ENCODE measurements around the gene DCANP1. TPM values are rescaled to one million over a fixed set of nuclear protein-coding genes. Genes with fewer than 3 reads are reported as not detected.

Gene DCANP1
- total and polyA plus RNA-seq, 2 experiments from 2014 or later, result not detected

- H3K4me1 ChIP-seq (ENCODE audit: insufficient read depth), result no peaks in the 10 kb centered on the region
- no peak overlapping the region for H3K4me3 ChIP-seq
- H3K36me3 ChIP-seq (replicated peaks; ENCODE audit: insufficient read depth, low read depth), result no peaks in the 10 kb centered on the region
- H3K27me3 ChIP-seq, result no peaks in the 10 kb centered on the region
- TF ChIP-seq, protein P1, sequence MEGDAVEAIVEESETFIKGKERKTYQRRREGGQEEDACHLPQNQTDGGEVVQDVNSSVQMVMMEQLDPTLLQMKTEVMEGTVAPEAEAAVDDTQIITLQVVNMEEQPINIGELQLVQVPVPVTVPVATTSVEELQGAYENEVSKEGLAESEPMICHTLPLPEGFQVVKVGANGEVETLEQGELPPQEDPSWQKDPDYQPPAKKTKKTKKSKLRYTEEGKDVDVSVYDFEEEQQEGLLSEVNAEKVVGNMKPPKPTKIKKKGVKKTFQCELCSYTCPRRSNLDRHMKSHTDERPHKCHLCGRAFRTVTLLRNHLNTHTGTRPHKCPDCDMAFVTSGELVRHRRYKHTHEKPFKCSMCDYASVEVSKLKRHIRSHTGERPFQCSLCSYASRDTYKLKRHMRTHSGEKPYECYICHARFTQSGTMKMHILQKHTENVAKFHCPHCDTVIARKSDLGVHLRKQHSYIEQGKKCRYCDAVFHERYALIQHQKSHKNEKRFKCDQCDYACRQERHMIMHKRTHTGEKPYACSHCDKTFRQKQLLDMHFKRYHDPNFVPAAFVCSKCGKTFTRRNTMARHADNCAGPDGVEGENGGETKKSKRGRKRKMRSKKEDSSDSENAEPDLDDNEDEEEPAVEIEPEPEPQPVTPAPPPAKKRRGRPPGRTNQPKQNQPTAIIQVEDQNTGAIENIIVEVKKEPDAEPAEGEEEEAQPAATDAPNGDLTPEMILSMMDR (IDR thresholded peaks at IDR 0.05; ENCODE audit: poor library complexity), result no peak
- TF ChIP-seq EZH2 (IDR thresholded peaks at IDR 0.05; ENCODE audit: borderline replicate concordance), result no peak
- TF ChIP-seq EZH2phosphoT487 (IDR thresholded peaks at IDR 0.05; ENCODE audit: low read depth, severe bottlenecking, unreplicated experiment), result no peak
- no peak overlapping the region for H3K4me2 ChIP-seq
- no peaks in the 10 kb centered on the region for H3K9me3 ChIP-seq (ENCODE audit: low read depth)
- DNase-seq (ENCODE audit: low spot score), result no peak
- 100% methylated on average over 3 of the region's 3 CpGs for WGBS (ENCODE audit: low lambda C conversion rate, missing lambda C conversion rate)
- H4K20me1 ChIP-seq (ENCODE audit: insufficient read depth, poor library complexity, severe bottlenecking), result no peaks in the 10 kb centered on the region
- H3K79me2 ChIP-seq, result no peaks in the 10 kb centered on the region
- H2AFZ ChIP-seq, result no peak overlapping the region
- H3K27ac ChIP-seq, result no peak overlapping the region
- H3K9me2 ChIP-seq (replicated peaks; ENCODE audit: insufficient read depth), result no peaks in the 10 kb centered on the region
Measured at GRCh38 chr5:135454946-135455345, 7.8 kb upstream of the DCANP1 start.

DNA sequence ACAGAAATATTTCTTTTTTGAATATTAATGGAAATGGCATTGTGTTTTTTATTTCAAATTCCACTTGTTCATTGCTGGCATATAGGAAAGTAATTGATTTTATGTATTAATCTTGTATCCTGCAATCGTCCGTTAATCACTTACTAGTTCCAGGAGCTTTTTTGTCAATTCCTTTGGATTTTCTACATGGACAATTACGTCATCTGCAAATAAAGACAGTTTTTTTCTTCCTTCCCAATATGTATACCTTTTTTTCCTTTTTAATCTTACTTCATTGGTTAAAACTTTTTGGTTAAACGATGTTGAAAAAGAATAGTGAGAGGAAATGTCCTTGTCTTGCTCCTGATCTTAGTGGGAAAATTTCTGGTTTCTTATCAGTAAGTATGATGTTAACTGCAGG, 6.5 kb upstream of the DCANP1 start:
- no peaks in the 10 kb centered on the region for H3K4me1 ChIP-seq (ENCODE audit: insufficient read depth)
- no peaks in the 10 kb centered on the region for H3K9me2 ChIP-seq (replicated peaks; ENCODE audit: insufficient read depth)
- no peak overlapping the region for H3K4me2 ChIP-seq
- H2AFZ ChIP-seq, result no peak overlapping the region
- H3K79me2 ChIP-seq, result no peaks in the 10 kb centered on the region
- no peaks in the 10 kb centered on the region for H3K27me3 ChIP-seq
- H3K9me3 ChIP-seq (ENCODE audit: low read depth), result no peaks in the 10 kb centered on the region
- no peak for DNase-seq (ENCODE audit: low spot score)
- 70% methylated on average over 4 of the region's 4 CpGs for WGBS (ENCODE audit: low lambda C conversion rate, missing lambda C conversion rate)
- no peaks in the 10 kb centered on the region for H4K20me1 ChIP-seq (ENCODE audit: insufficient read depth, poor library complexity, severe bottlenecking)
- no peak overlapping the region for H3K27ac ChIP-seq
- TF ChIP-seq EZH2phosphoT487 (IDR thresholded peaks at IDR 0.05; ENCODE audit: low read depth, severe bottlenecking, unreplicated experiment) (no peak), EZH2 (IDR thresholded peaks at IDR 0.05; ENCODE audit: borderline replicate concordance) (no peak)
- TF ChIP-seq, protein P1 (IDR thresholded peaks at IDR 0.05; ENCODE audit: poor library complexity), result no peak
- H3K4me3 ChIP-seq, result no peak overlapping the region
- H3K36me3 ChIP-seq (replicated peaks; ENCODE audit: insufficient read depth, low read depth), result no peaks in the 10 kb centered on the region

DNA sequence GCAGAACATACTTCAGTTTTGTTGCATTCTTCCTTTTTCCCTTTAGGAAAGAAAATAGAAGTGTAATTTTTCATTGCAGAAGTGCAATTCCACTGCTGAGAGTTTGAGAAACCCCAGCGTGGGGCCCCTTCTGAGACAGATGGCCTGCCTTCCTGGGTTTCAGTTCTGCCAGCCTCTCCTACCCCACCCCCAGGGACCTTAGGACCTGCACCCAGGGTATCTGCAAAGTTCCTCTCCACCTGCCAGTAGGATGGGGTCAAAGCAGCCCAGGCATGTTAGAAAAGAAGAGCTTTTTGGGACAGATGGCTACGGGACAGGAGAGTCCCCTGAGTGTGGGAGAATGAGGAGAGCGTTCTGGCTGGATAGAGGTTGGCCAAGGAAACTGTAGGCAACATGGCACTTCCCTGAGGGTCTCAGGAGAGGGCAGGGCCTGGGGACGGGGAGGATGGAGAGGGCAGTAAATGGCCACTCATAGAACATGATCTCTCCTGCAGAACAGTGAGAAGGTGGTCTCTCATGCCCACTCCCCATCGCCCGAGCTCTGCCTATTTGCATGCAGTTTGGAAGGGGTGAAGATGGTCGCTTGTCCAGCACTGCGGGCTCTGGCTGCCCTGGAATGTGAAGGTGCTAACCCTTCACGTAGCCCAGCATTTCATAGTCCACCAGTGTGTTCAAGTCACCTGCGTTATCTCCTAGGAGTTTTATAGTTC, 5.3 kb upstream of the DCANP1 start, which contains the start of gene TIFAB:
Gene TIFAB (minus strand): TSS at position 31 of the 710 bp plus-strand sequence. CDS start 2,412 bp downstream, outside the sequence.
- Histone ChIP-seq H3K27ac (no peak within 1 kb of the TSS), H3K36me3 (replicated peaks; ENCODE audit: insufficient read depth, low read depth) (no peaks in the 10 kb centered on the region), H4K20me1 (ENCODE audit: insufficient read depth, poor library complexity, severe bottlenecking) (no peaks in the 10 kb centered on the region), H3K27me3 (no peaks in the 10 kb centered on the region), H3K79me2 (no peaks in the 10 kb centered on the region), H2AFZ (no peak within 1 kb of the TSS), H3K4me2 (no peak within 1 kb of the TSS), H3K4me1 (ENCODE audit: insufficient read depth) (no peaks in the 10 kb centered on the region), H3K9me2 (replicated peaks; ENCODE audit: insufficient read depth) (no peaks in the 10 kb centered on the region), H3K9me3 (ENCODE audit: low read depth) (no peaks in the 10 kb centered on the region), H3K4me3 (no peak within 1 kb of the TSS)
- 86% methylated on average over 10 of the region's 10 CpGs for WGBS (ENCODE audit: low lambda C conversion rate, missing lambda C conversion rate)
- TF ChIP-seq, protein P1 (IDR thresholded peaks at IDR 0.05; ENCODE audit: poor library complexity), result no peak
- TF ChIP-seq EZH2phosphoT487 (IDR thresholded peaks at IDR 0.05; ENCODE audit: low read depth, severe bottlenecking, unreplicated experiment), result no peak
- no peak for TF ChIP-seq EZH2 (IDR thresholded peaks at IDR 0.05; ENCODE audit: borderline replicate concordance)
- DNase-seq (ENCODE audit: low spot score), result no peak
